ENCODE results near the gene DAPK2. TPM values are rescaled to one million over a fixed set of nuclear protein-coding genes. Genes with fewer than 3 reads are reported as not detected.

DAPK2 gene
- total RNA-seq, 1 donor from 2014 or later = 2.4 TPM

GRCh38 chr15:64071931-64072765 is 25.9 kb upstream of the DAPK2 start:
- Histone ChIP-seq H3K27me3 (no peaks in the 10 kb centered on the region), H3K9me3 (no peaks in the 10 kb centered on the region), H3K4me3 (no peak overlapping the region), H3K27ac (peak overlapping the region; percentile 27 to 66), H3K36me3 (peaks cover 0 to 30% of the 10 kb centered on the region in 2 donors), H3K4me1 (no peaks in the 10 kb centered on the region)
- TF ChIP-seq CTCF (IDR thresholded peaks at IDR 0.05) = no peak
- intact Hi-C loops (cut with DNase I) = no loop called here
- DNase-seq (ENCODE audit: low spot score in 2 of 2) = no peak

- no peaks in the 10 kb centered on the region for H3K9me3 ChIP-seq
- H3K4me1 ChIP-seq = no peaks in the 10 kb centered on the region
- no peak for TF ChIP-seq CTCF (IDR thresholded peaks at IDR 0.05)
- no peaks in the 10 kb centered on the region for H3K27me3 ChIP-seq
- DNase-seq (ENCODE audit: low spot score in 2 of 2) = peak; percentile 27 to 78
- intact Hi-C loops (cut with DNase I) = no loop called here
- peak overlapping the region; percentile 27 to 66 for H3K27ac ChIP-seq
- peaks cover 0 to 30% of the 10 kb centered on the region in 2 donors for H3K36me3 ChIP-seq
- no peak overlapping the region for H3K4me3 ChIP-seq
These were observed 24.9 kb upstream of the DAPK2 start for GRCh38 chr15:64070965-64071851.

- TF ChIP-seq CTCF (IDR thresholded peaks at IDR 0.05) = no peak
- intact Hi-C loops (cut with DNase I) = no loop called here
- Histone ChIP-seq H3K27ac (peak overlapping the region in 1 of 2 donors; percentile 66), H3K36me3 (peaks cover 0 to 28% of the 10 kb centered on the region in 2 donors), H3K4me1 (no peaks in the 10 kb centered on the region), H3K4me3 (no peak overlapping the region), H3K9me3 (no peaks in the 10 kb centered on the region), H3K27me3 (no peaks in the 10 kb centered on the region)
- no peak for DNase-seq (ENCODE audit: low spot score in 2 of 2)
These were observed 23.8 kb upstream of the DAPK2 start for GRCh38 chr15:64070106-64070505.

- DNase-seq (ENCODE audit: low spot score in 2 of 2) = no peak
- Histone ChIP-seq H3K4me1 (no peaks in the 10 kb centered on the region), H3K9me3 (no peaks in the 10 kb centered on the region), H3K27me3 (no peaks in the 10 kb centered on the region), H3K27ac (no peak overlapping the region), H3K4me3 (no peak overlapping the region), H3K36me3 (peaks cover 0 to 10% of the 10 kb centered on the region in 2 donors)
- intact Hi-C loops (cut with DNase I) = loop anchor here (5.0 to 10.0 kb wide), 2 partner anchors 456 to 603 kb away; no protein-coding TSS in a partner anchor
- no peak for TF ChIP-seq CTCF (IDR thresholded peaks at IDR 0.05)
These were observed 21.8 kb upstream of the DAPK2 start for GRCh38 chr15:64068133-64068532.

GRCh38 chr15:64067564-64068030 is 21.3 kb upstream of the DAPK2 start:
- intact Hi-C loops (cut with DNase I) = loop anchor here (1.0 to 10.0 kb wide), 3 partner anchors 315 to 603 kb away; no protein-coding TSS in a partner anchor
- no peaks in the 10 kb centered on the region for H3K27me3 ChIP-seq
- H3K4me3 ChIP-seq = no peak overlapping the region
- H3K27ac ChIP-seq = no peak overlapping the region
- DNase-seq (ENCODE audit: low spot score in 2 of 2) = peak in 1 of 2 donors; percentile 81
- H3K36me3 ChIP-seq = peaks cover 0 to 5% of the 10 kb centered on the region in 2 donors
- H3K4me1 ChIP-seq = no peaks in the 10 kb centered on the region
- H3K9me3 ChIP-seq = no peaks in the 10 kb centered on the region
- peak; percentile 76 to 90 (median 84) for TF ChIP-seq CTCF (IDR thresholded peaks at IDR 0.05)

Data from ascending aorta (tissue), 2 donors.